K562 (cell line): Measurements from ENCODE around the gene CELSR2. TPM values are rescaled to one million over a fixed set of nuclear protein-coding genes. Genes with fewer than 3 reads are reported as not detected.

Source experiments
- CC2D1A ChIP-seq: fragments of 450-650 bp; IDR thresholded peaks from 2 replicates; pipeline ENCODE4 v1.6.1; 2017; ENCODE audit warnings: mild to moderate bottlenecking
- CEBPG ChIP-seq, 3 experiments: fragments of 200-800 bp in 1 of 3; sonication (Bioruptor generic) in 1 of 3; sonication (generic) in 1 of 3; formaldehyde crosslinking in 1 of 3; IDR thresholded peaks in 2 of 3; conservative IDR thresholded peaks in 1 of 3; 2 replicates each; pipeline versions ENCODE4 v1.6.1 to v1.8.0; 2016 to 2022; ENCODE audit warnings: missing compliant biosample characterization in 2 of 3, missing genetic modification characterization in 2 of 3, mild to moderate bottlenecking in 1 of 3, missing genetic modification reagents in 1 of 3
- CLOCK ChIP-seq: fragments of 250-450 bp; sonication (Bioruptor Pico); IDR thresholded peaks from 2 replicates; pipeline ENCODE4 v1.4.0; 2020; ENCODE audit warnings: mild to moderate bottlenecking, moderate library complexity, borderline replicate concordance
- DIDO1 ChIP-seq: fragments of 450-650 bp; IDR thresholded peaks from 2 replicates; pipeline ENCODE4 v1.6.1; 2016; ENCODE audit warnings: low read depth, missing biosample characterization, missing genetic modification characterization
- EWSR1 ChIP-seq: fragments of 450-650 bp; IDR thresholded peaks from 2 replicates; pipeline ENCODE4 v1.6.1; 2018; ENCODE audit warnings: borderline replicate concordance, mild to moderate bottlenecking, low read depth, moderate library complexity; ENCODE audit not compliant: partially characterized antibody
- GTF2F1 ChIP-seq: IDR thresholded peaks from 2 replicates; pipeline ENCODE4 v1.6.1; 2011; ENCODE audit warnings: low read depth, low read length, improper control_type of control experiment
- HES1 ChIP-seq: fragments of 450-650 bp; IDR thresholded peaks from 2 replicates; pipeline ENCODE4 v1.6.1; 2016; ENCODE audit warnings: low read depth, mild to moderate bottlenecking, moderate library complexity
- KLF1 ChIP-seq: fragments of 450-650 bp; IDR thresholded peaks from 2 replicates; pipeline ENCODE4 v1.6.1; 2016; ENCODE audit warnings: missing genetic modification characterization, missing compliant biosample characterization
- MCM3 ChIP-seq: fragments of 450-650 bp; IDR thresholded peaks from 2 replicates; pipeline ENCODE4 v1.6.1; 2016
- NFYB ChIP-seq: IDR thresholded peaks from 2 replicates; pipeline ENCODE4 v1.6.1; 2011; ENCODE audit warnings: mild to moderate bottlenecking, moderate library complexity; ENCODE audit not compliant: insufficient read length; ENCODE audit errors: extremely low read depth
- NKRF ChIP-seq: fragments of 450-650 bp; IDR thresholded peaks from 2 replicates; pipeline ENCODE4 v1.6.1; 2016; ENCODE audit warnings: borderline replicate concordance
- SMAD3 ChIP-seq: fragments of 450-650 bp; formaldehyde crosslinking; conservative IDR thresholded peaks from 2 replicates; pipeline ENCODE4 v1.4.0; 2020; ENCODE audit warnings: mild to moderate bottlenecking
- STAG1 ChIP-seq: sonication (generic); formaldehyde crosslinking; IDR thresholded peaks from 2 replicates; pipeline ENCODE4 v1.5.0; 2020; ENCODE audit warnings: missing genetic modification reagents, borderline replicate concordance
- STAT5A ChIP-seq: IDR thresholded peaks from 2 replicates; pipeline ENCODE4 v1.6.1; 2012; ENCODE audit warnings: low read length, inconsistent platforms, borderline replicate concordance
- STAT6 ChIP-seq: sonication (generic); formaldehyde crosslinking; IDR thresholded peaks from 2 replicates; pipeline ENCODE4 v1.8.1; 2023; ENCODE audit warnings: mild to moderate bottlenecking, missing genetic modification reagents
- TRIM25 ChIP-seq: fragments of 450-650 bp; IDR thresholded peaks from 2 replicates; pipeline ENCODE4 v1.7.0; 2016; ENCODE audit warnings: borderline replicate concordance
- ZC3H8 ChIP-seq: fragments of 450-650 bp; IDR thresholded peaks from 2 replicates; pipeline ENCODE4 v1.6.1; 2017
- ZNF274 ChIP-seq: IDR thresholded peaks from 2 replicates; pipeline ENCODE4 v1.6.1; 2011; ENCODE audit warnings: low read depth, mild to moderate bottlenecking, low read length, moderate library complexity, borderline replicate concordance
- ZNF282 ChIP-seq: sonication (generic); formaldehyde crosslinking; IDR thresholded peaks from 2 replicates; pipeline ENCODE4 v1.8.1; 2023; ENCODE audit warnings: missing genetic modification reagents
- ZNF583 ChIP-seq: fragments of 250-450 bp; sonication (Bioruptor Pico); IDR thresholded peaks from 2 replicates; pipeline ENCODE4 v1.4.0; 2020
- polyA plus RNA-seq, 8 experiments: library from polyadenylated mRNA; depleted of rRNA in 4 of 8; stranded (reverse) in 5 of 8; unstranded in 3 of 8; fragments of >200 nt; fragmentation: Nextera tagmentation in 2 of 8; fragmentation: Illumina TruSeq in 1 of 8; extraction: Ambion mirVana in 2 of 8; extraction: Trizol in 1 of 8; gene quantifications; 2 replicates each; pipeline versions ENCODE4 v1.2.1 to v1.2.3, GENCODE V29; 2011 to 2014; ENCODE audit warnings: inconsistent platforms in 1 of 8, missing spikeins in 1 of 8
- total RNA-seq, 7 experiments: library from RNA; depleted of rRNA in 6 of 7; stranded (reverse); fragments of >200 nt in 6 of 7; fragmentation: Illumina TruSeq in 2 of 7; extraction: Trizol in 2 of 7; gene quantifications; 2 replicates each; pipeline versions ENCODE4 v1.2.1 to v1.2.3, GENCODE V29; 2011 to 2021; ENCODE audit warnings: low replicate concordance in 1 of 7

Gene CELSR2
- total and polyA plus RNA-seq, 9 of the 15 experiments (the other 6 are each of a cell fraction or from before 2014, with no cell fraction given): 0.31 to 21.9 (median 4.2) TPM

GRCh38 chr1:109301874-109302273, 52.5 kb downstream of the CELSR2 start (continued):
- TF ChIP-seq CEBPG (CRISPR knock-in tag; IDR thresholded peaks at IDR 0.05) (no peak), CEBPG (tag; conservative IDR thresholded peaks at IDR 0.05 in 1 of 2, IDR thresholded peaks at IDR 0.05 in 1 of 2) (no peak), MCM3 (peak; percentile 83; the same call in 1 of the 2 replicates), HES1 (no peak), SMAD3 (CRISPR knock-in tag) (no peak), NKRF (0 out of 2 replicates have a peak, but pooled peaks have one; percentile 25), STAT5A (no peak), KLF1 (no peak), EWSR1 (no peak), ZNF583 (CRISPR knock-in tag) (no peak), GTF2F1 (no peak), ZNF274 (no peak), TRIM25 (no peak), ZC3H8 (no peak), STAT6 (CRISPR knock-in tag) (no peak), CC2D1A (no peak), CLOCK (CRISPR knock-in tag) (no peak), STAG1 (CRISPR knock-in tag) (no peak), ZNF282 (CRISPR knock-in tag) (no peak), DIDO1 (tag) (no peak), NFYB (no peak)
